ENCODE data around the gene HAUS8. TPM values are rescaled to one million over a fixed set of nuclear protein-coding genes. Genes with fewer than 3 reads are reported as not detected.

The HAUS8 gene
- total and polyA plus RNA-seq, 2 of the 13 experiments (the other 11 are each of a cell fraction or from before 2014, with no cell fraction given) = 7.8 to 17.5 TPM

DNA sequence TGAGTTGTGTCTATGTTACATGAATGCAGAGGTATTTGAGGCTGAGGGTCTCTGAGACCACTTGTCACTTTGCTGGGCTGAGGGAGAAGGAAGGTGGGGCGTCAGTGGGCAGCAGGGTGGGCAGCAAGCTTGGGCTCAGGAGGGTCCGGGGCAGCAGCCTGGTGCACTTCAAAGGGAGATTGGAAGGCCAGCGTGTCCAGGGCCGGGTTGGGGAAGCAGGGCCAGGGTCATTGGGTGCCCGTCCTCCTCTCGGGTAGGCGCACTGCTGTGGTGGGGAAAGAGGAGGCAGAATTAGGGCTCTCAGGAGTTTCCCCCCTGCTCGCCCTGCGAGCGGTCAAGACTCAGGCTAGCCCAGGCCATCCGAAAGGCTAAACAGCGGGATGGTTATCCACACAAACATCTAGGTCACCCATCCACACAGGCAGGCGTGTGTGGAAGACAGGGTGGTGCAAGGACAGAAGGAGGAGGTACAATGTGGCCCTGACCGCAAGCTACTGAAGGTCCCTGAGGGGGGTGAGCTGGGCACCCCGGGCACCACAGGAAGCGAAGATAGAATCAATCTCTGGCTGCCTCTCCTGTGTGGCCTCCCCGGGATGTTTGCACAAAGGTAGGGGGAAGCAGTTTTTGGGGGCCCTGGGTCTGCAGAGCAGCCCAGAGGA, 38.0 kb upstream of the HAUS8 start:
- Histone ChIP-seq H3K27ac (ENCODE audit: extremely low read length, insufficient read depth, low read length) (no peak overlapping the region), H3K4me2 (ENCODE audit: low read depth, low read length) (no peak overlapping the region), H3K9ac (ENCODE audit: insufficient read depth, low read depth, low read length) (no peak overlapping the region), H3K27me3 (ENCODE audit: control insufficient read depth in 1 of 2, insufficient read depth in 2 of 2, low read length in 2 of 2) (no peaks in the 10 kb centered on the region), H4K20me1 (ENCODE audit: insufficient read depth, low read length) (no peaks in the 10 kb centered on the region), H2AFZ (ENCODE audit: low read length) (no peak overlapping the region), H3K36me3 (replicated peaks in 1 of 2; ENCODE audit: control insufficient read depth in 1 of 2, insufficient read depth in 2 of 2, low read length in 2 of 2) (peaks cover 2 to 20% of the 10 kb centered on the region in 2 experiments; a peak in 4 of 5 replicates), H3K4me1 (ENCODE audit: insufficient read depth, low read length) (peaks cover 12% of the 10 kb centered on the region; the same call in 1 of the 2 replicates), H3K4me3 (replicated peaks in 1 of 3; ENCODE audit: insufficient read depth in 1 of 3, low read depth in 2 of 3, low read length in 3 of 3) (no peak overlapping the region), H3K79me2 (ENCODE audit: insufficient read depth, low read length) (no peaks in the 10 kb centered on the region), H3K9me3 (ENCODE audit: low read length) (no peaks in the 10 kb centered on the region)
- ATAC-seq = no peak
- ChIA-PET POLR2A (no interaction called here), CTCF (ENCODE audit: low intra/inter-chr PET ratio, low total read pairs) (no interaction called here)
- intact Hi-C loops (cut with micrococcal nuclease; ENCODE audit: unreplicated experiment) = no loop called here
- BruUV-seq (replicated peaks) = no TSS peak
- 93% methylated on average over 17 of the region's 17 CpGs for WGBS (ENCODE audit: low lambda C conversion rate)
- in situ Hi-C loops (cut with HindIII; ENCODE audit: extremely low pct_ligation_motif_present, low pct_unique_long_range_greater_than_20kb) = no loop called here
- TF ChIP-seq ZNF335 (CRISPR knock-in tag; IDR thresholded peaks at IDR 0.05) (no peak), ZFX (CRISPR knock-in tag; IDR thresholded peaks at IDR 0.05; ENCODE audit: low read depth) (no peak), BORCS8-MEF2B (CRISPR knock-in tag; IDR thresholded peaks at IDR 0.05) (no peak), MAZ (IDR thresholded peaks at IDR 0.05; ENCODE audit: borderline replicate concordance, low read depth, low read length) (no peak), MAZ (CRISPR knock-in tag; IDR thresholded peaks at IDR 0.05; ENCODE audit: low read depth) (no peak), ZNF484 (CRISPR knock-in tag; IDR thresholded peaks at IDR 0.05; ENCODE audit: borderline replicate concordance, low read depth) (no peak)
- TF ChIP-seq, protein P1, sequence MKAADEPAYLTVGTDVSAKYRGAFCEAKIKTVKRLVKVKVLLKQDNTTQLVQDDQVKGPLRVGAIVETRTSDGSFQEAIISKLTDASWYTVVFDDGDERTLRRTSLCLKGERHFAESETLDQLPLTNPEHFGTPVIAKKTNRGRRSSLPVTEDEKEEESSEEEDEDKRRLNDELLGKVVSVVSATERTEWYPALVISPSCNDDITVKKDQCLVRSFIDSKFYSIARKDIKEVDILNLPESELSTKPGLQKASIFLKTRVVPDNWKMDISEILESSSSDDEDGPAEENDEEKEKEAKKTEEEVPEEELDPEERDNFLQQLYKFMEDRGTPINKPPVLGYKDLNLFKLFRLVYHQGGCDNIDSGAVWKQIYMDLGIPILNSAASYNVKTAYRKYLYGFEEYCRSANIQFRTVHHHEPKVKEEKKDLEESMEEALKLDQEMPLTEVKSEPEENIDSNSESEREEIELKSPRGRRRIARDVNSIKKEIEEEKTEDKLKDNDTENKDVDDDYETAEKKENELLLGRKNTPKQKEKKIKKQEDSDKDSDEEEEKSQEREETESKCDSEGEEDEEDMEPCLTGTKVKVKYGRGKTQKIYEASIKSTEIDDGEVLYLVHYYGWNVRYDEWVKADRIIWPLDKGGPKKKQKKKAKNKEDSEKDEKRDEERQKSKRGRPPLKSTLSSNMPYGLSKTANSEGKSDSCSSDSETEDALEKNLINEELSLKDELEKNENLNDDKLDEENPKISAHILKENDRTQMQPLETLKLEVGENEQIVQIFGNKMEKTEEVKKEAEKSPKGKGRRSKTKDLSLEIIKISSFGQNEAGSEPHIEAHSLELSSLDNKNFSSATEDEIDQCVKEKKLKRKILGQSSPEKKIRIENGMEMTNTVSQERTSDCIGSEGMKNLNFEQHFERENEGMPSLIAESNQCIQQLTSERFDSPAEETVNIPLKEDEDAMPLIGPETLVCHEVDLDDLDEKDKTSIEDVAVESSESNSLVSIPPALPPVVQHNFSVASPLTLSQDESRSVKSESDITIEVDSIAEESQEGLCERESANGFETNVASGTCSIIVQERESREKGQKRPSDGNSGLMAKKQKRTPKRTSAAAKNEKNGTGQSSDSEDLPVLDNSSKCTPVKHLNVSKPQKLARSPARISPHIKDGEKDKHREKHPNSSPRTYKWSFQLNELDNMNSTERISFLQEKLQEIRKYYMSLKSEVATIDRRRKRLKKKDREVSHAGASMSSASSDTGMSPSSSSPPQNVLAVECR (CRISPR knock-in tag; IDR thresholded peaks at IDR 0.05; ENCODE audit: borderline replicate concordance) = no peak
- TF ChIP-seq, protein P2, sequence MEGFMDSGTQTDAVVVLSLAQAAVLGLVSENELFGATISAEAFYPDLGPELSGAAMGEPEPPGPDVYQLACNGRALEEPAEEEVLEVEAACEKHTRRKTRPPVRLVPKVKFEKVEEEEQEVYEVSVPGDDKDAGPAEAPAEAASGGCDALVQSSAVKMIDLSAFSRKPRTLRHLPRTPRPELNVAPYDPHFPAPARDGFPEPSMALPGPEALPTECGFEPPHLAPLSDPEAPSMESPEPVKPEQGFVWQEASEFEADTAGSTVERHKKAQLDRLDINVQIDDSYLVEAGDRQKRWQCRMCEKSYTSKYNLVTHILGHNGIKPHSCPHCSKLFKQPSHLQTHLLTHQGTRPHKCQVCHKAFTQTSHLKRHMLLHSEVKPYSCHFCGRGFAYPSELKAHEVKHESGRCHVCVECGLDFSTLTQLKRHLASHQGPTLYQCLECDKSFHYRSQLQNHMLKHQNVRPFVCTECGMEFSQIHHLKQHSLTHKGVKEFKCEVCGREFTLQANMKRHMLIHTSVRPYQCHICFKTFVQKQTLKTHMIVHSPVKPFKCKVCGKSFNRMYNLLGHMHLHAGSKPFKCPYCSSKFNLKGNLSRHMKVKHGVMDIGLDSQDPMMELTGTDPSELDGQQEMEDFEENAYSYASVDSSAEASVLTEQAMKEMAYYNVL (CRISPR knock-in tag; IDR thresholded peaks at IDR 0.05; ENCODE audit: borderline replicate concordance) = no peak
- TF ChIP-seq, protein P3, sequence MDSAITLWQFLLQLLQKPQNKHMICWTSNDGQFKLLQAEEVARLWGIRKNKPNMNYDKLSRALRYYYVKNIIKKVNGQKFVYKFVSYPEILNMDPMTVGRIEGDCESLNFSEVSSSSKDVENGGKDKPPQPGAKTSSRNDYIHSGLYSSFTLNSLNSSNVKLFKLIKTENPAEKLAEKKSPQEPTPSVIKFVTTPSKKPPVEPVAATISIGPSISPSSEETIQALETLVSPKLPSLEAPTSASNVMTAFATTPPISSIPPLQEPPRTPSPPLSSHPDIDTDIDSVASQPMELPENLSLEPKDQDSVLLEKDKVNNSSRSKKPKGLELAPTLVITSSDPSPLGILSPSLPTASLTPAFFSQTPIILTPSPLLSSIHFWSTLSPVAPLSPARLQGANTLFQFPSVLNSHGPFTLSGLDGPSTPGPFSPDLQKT (CRISPR knock-in tag; IDR thresholded peaks at IDR 0.05; ENCODE audit: borderline replicate concordance) = no peak
- no peak for FAIRE-seq
- no peak for DNase-seq (ENCODE audit: low spot score)

Measured in HepG2 (cell line).